HG02678 (cell line): ENCODE results near the gene RAB31.

ENCODE experiments used
- ATAC-seq: cut with Tn5 transposase; IDR thresholded peaks from one replicate; pipeline ENCODE4 v1.9.1; 2021; ENCODE audit warnings: mild to moderate bottlenecking, moderate library complexity; ENCODE audit not compliant: unreplicated experiment

Gene RAB31

GRCh38 chr18:9831036-9831722 lies 123.1 kb downstream of the RAB31 start:
- no peak for ATAC-seq

DNA sequence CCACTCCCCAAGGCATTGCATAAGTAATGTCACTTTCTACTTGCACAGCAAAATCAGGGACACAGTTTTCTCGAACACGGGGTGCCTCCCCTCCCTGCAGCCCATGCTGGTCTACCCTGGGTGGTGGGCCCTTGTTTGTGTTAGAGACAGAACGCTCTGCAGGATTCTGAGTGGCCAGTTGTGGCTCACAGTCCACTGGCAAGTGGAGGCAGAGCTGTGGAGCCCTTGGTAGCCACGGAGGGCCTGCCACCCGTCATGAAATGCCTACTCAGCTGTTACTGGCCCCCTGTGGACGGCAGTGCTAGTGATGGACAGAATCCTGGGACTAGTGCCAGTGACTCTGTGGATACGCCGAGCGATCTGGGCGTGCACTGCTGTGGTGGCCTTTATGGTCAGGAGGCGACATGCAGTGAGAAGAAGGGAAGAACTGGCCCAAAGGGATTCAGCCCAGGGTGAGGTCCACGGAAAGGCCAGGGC lies 123.7 kb downstream of the RAB31 start:
- no peak for ATAC-seq

DNA sequence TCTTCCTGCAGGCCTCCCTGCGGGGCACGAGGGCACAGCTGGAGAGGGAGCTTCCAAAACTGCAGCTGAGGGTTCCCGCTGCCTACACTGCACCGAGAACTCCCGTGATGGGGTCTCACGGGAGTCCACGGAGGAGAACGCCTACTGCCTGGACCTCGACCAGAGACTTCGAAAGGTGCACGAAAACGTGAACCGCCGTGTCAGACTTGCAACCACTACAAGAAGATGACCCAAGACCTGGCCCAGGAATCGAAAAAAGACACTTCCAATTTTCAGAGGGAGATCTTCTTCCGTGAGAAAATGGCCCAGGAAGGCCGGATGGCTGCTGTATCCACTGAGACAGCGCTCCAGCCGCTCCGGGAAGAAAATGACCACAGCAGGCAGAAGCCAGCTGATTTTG lies 124.8 kb downstream of the RAB31 start:
- ATAC-seq: no peak

DNA sequence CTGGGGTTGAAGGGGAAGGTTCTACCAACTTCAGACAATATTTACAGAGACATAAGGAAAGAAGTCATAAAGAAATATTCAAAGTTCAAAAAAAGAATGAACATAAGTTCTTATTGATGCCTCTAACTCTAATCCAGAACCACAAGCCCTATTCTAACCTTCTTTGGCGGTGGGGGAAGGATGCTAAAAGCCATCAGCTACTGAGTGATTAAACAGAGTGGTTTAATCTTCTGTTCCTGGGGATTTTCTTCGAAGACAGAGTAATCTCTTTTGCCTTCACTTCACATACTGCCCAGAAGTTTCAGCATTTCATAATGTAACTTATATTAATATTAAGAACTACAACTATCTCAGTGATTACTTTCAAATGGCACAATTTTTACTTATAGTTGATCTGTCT lies 126.5 kb downstream of the RAB31 start:
- ATAC-seq: no peak

GRCh38 chr18:9835113-9835755 lies 127.1 kb downstream of the RAB31 start:
- no peak for ATAC-seq

- ATAC-seq: no peak
Observed at GRCh38 chr18:9835825-9836224, 127.7 kb downstream of the RAB31 start.

DNA sequence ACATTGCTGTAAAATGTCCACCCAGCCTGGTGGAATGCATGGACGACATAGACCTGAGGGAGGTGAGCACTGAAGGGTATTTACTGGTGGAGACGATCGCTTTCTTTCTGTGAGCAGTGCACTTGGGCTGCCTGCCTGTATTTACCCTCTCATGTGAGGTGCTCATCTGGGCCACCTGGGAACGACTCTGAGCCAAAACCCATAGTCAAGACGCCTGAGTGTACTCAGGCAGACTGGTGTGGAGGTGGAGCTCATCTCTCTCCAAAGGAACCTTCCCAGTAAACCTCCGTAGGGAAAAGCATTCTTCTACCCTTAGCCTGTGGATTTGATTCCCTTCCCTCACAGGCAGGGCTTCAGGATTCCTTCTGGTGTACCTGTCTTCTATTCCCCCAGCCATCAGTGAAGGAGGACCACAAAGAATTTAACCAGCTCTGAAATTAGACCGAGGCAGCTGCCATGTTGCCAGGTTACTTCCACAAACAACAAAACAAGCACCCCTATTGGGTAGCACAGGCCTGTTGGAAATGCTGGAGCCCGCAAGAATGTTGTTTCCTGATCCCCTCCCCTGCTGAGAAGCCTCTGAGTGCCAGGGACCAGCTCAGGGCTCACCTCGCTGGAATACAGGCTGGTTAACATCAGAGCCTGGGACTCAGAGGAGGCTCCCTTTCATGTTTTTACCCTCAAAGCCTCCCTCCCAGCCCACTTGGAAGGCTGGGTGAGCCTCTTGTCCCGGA lies 130.2 kb downstream of the RAB31 start:
- no peak for ATAC-seq

DNA sequence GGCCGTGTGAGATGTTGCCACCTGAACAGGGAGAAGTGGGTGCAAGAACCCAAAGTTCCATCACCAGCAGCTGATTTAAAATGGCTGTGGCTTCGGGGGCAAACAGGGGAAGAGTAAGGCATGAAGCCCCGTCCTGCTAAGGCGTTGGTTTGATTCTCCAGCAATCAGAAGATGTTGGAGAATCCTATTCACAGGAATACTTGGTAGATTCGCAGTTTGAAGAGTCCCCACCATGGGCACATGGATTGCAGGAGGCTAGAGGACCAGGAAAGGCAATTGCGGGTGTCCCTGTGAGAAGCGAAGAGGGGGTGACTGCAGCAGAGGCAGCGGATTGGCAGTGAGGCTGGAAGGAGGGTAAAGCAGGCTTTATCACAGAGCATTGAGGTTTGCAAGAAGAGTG lies 131.1 kb downstream of the RAB31 start:
- ATAC-seq: no peak

GRCh38 chr18:9839853-9840252 lies 131.8 kb downstream of the RAB31 start:
- no peak for ATAC-seq

- no peak for ATAC-seq
Observed at GRCh38 chr18:9841752-9842151, 133.7 kb downstream of the RAB31 start.

GRCh38 chr18:9842448-9842847 lies 134.3 kb downstream of the RAB31 start:
- no peak for ATAC-seq

GRCh38 chr18:9845256-9845655 lies 137.2 kb downstream of the RAB31 start:
- ATAC-seq: no peak

- no peak for ATAC-seq
Observed at GRCh38 chr18:9846162-9846925, 138.2 kb downstream of the RAB31 start.

DNA sequence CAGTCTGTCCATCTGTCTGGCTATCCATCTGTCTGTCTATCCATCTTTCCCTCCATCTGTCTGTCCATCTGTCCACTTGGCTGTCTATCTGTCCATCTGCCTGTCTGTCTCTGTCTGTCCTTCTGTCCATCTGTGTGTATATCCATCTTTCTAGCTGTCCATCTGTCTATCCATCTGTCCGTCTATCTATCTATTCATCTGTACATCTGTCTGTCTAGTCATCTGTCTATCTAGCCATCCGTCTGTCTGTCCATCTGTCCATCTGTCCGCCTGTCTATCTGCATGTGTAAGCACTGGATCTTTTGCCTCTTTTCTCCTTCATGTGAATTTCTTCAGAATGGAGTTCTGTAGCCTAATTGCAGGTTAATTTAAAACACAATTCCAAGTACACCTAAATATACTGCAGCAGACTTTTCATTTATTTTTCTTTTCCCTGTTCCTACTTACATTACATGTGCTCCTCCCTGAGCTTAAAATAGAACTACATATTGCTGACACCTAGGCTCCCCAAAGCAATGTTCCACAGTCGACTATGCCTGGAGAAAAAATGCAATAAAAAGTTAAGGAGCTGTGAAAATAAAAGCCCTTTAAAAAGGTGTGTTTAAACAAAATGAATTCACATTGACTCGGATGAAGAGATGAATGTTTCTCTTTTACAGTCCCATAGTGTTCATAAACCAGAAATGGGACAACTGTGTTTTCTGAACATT lies 140.2 kb downstream of the RAB31 start:
- ATAC-seq: no peak

DNA sequence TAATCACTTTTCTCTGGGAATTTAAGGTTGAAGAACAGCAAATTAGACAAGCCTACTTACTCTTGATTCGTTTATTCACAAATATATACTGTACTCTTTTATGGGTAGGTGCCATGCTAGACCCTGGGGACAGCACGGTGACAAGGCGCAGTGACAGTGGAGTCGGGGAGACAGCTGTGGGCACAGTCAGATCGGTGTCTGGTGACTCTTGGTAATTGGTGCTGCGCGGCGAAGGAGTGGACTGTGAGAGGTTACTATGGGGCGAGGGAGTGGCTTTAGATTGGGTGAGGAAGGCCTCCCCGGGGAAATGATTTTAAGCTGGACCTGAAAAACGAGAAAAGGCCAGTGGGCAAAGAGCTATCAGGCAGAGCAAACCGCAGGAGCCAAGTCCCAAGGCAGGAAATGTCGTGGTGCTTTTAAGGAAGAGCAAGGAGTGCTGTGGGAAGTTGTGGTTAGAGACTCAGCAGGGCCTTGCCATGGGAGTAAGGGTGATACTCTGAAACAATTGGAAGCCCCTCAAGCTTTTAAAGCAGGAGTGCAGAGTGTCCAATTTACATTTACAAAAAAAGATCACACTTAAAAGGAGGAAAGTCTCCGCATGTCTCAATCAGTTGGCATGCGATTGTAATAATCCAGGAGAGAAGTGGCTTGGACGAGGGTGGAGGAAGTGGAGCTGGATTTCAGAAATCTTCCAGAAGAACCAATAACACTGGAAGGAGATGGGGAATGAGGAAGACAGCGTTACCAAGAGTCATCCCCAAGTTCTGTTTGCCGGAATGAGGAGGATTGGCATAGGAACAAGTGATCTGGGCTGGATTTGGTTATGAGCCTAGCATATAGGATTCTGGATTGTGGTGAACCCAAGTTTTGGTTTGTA lies 141.5 kb downstream of the RAB31 start:
- ATAC-seq: no peak

DNA sequence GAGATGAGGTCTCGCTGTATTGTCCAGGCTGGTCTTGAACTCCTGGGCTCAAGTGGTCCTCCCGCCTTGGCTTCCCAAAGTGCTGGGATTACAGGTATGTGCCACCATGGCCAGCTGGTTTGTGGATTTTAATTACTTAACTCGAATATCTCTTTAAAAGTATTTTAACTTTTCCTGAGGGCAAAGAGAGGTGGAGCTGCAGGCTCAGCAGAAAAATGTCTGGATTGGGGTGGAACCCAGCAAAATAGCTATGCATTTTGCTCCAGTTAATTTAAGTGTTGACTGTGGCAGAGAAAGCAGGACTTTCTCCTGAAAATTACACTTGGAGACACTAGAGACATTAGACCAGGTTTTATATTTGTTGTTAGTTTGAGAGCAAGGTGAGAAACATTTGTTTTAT lies 142.2 kb downstream of the RAB31 start:
- no peak for ATAC-seq

DNA sequence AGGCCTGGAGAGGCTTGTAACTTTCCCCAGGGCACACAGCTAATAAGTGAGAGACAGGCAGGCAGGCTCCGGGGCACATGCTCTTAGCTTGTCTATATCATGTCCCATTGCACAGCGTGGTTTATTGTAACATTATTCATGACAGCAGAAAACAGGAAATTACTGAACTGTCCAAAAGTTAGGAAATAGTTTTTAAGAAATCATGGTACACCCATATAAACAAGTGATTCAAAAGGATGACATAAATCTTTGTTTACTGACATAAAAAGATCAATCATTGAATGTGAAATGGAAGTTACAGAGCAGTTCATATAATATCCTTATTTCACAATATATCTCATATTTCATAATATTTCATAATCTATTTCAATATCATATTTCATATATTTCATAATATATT lies 143.4 kb downstream of the RAB31 start:
- no peak for ATAC-seq

GRCh38 chr18:9852266-9853081 lies 144.4 kb downstream of the RAB31 start:
- ATAC-seq: no peak
